Hematopoietic multipotent progenitor cell treated with erythropoietin and hydrocortisone succinate and interleukin-3 and kit ligand, for 6 days (in vitro differentiated cells): ENCODE measurements around the gene SRD5A3.
A peak's percentile ranks its signal among the peaks of the same experiment; 100 is the strongest.

Experiments
- DNase-seq: peaks from one replicate; pipeline ENCODE4 v3.0.0-alpha.2; 2015

The SRD5A3 gene

DNA sequence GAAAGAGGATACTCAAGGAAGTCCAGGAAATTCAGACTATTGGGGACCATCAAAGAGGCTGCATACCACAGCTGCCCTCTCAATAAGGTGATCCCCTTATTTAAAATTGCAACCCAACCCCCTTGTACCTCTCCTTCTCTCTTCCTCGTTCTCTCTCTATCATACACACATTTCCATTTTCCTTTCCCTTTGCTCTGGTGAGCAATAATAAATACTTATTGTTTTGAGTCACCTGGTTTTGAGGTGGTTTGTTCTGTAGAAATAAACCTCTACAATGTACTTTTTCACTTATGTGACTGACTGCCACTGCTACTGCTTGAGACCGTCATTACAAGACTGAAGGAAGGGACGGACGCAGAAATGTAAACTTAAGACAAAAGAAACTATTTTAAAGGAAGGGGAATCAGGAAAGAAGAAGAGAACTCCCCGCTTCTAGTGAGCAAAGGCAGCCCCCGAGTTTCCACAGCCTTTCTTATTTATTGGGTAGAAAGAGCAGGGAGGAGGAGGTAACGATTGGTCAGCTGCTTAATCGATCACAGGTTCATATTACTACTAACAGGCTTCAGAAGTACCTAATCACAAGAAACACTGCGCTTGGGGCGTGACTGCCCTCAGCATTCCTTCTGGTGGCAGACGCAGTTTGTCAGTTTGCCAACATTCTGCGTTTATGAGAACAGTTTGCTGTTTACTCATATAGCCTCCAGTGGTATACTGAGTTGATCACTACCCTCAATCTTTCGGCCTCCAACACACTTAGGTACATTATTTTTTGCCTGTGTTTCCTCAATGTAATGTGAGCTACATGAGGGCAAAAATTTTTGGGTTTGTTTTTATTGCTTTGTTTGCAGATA, 32.8 kb downstream of the SRD5A3 start:
- DNase-seq: peak; percentile 67

DNA sequence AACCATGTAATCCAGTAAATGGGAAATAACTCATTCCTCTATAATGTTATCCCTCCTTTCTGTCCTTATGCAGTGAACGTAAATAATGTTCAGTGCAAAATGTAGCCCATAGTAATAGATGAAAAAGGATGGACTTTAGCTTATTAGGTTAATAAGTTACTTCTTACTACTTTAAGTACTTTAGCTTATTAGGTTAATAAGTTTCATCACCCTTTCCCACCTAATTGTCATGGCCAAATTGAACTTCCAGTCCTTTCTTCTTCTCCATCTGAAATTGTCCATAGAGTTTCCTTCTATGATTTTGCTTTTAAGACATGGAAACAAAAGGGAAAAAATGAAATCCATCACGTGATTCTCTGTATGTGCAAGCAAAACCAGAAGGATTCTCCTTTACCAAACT, 34.5 kb downstream of the SRD5A3 start:
- DNase-seq: no peak

- no peak for DNase-seq
Observed at GRCh38 chr4:55381502-55381901, 35.5 kb downstream of the SRD5A3 start.

DNA sequence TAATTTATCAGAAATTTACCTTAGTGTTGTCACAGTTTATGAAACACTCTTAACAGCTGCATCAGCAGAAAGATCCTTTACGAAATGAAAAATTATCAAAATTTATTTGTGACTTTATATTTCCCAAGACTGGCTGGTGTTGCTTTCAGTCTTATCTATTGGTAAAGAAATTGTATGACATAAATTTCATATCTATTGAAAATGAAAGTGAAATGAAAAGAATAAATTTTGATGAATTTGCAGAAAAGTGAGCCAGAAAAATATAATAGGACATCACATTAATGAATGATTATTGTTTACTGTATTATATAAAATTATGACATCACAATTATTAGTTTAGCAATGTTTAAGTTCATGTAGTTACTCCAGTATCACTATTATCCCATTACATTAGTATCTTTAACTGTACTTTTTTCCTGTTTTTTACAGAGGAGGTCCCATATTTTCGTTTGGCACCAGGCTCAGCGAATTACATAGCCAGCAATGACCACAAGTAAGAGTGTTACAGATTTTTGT, 36.5 kb downstream of the SRD5A3 start:
- DNase-seq: no peak

GRCh38 chr4:55385201-55385649, 39.2 kb downstream of the SRD5A3 start:
- DNase-seq: peak; percentile 62

- peak; percentile 86 for DNase-seq
Observed at GRCh38 chr4:55386073-55386472, 40.0 kb downstream of the SRD5A3 start.

DNA sequence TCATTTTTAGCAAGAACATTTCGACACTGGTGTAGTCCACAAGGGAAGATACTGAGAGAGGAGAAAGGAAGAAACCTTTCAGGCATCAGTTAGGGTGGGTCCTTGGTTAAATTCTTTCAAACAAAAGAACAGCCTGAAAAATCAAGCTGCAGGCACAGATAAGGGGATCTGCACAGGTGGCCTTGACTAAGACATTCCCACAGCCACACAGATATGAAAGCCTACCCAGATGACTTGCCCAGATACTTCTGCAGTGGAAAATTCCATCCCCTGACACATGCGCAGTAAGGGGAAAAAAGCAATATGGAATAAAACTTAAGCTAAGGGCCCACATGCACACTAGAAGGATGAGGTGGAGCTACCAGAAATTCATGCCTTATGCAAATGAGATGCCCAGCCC, 40.8 kb downstream of the SRD5A3 start:
- peak; percentile 92 for DNase-seq

GRCh38 chr4:55393461-55394320, 47.6 kb downstream of the SRD5A3 start:
- no peak for DNase-seq

- no peak for DNase-seq
Observed at GRCh38 chr4:55395218-55395528, 49.1 kb downstream of the SRD5A3 start.

DNA sequence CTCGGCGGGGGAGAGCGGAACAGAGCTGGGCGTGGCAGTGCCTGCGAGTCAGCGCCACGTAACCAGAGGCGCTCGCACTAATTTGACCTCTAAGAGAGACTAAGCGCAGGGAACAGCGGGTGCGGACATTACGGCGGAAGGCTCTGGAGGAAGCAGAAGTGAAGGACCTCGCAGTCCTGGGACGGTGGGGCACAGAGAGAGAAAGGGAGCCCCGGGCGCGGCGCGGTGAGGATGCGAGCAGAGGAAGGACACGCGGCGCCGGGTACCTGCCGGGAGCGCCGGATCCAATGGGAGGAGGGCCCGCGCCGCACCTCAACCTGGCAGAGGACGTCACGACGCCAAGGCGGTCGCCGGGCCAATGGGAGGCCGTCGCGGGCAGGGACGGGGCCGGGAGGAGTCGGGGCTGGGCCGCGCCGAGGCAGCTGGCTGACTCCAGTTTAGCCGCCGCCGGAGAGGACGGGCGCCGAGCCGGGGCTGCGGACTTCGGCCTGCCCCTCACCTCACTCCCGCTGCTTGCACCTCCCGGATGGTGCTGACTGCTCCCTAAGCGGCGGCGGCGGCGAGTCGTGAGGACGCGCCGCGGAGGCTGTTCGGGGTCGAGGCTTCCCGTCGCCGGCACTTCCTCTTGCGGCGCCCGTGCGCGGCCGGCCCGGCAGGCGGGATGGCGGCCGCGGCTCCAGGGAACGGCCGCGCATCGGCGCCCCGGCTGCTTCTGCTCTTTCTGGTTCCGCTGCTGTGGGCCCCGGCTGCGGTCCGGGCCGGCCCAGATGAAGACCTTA, 49.7 kb downstream of the SRD5A3 start, which contains the start of gene TMEM165:
Gene TMEM165, plus strand, starts transcription at position 429 of the 779 bp plus-strand sequence. Its CDS starts 233 bp downstream, at position 662.
- DNase-seq: peak; percentile 94

DNA sequence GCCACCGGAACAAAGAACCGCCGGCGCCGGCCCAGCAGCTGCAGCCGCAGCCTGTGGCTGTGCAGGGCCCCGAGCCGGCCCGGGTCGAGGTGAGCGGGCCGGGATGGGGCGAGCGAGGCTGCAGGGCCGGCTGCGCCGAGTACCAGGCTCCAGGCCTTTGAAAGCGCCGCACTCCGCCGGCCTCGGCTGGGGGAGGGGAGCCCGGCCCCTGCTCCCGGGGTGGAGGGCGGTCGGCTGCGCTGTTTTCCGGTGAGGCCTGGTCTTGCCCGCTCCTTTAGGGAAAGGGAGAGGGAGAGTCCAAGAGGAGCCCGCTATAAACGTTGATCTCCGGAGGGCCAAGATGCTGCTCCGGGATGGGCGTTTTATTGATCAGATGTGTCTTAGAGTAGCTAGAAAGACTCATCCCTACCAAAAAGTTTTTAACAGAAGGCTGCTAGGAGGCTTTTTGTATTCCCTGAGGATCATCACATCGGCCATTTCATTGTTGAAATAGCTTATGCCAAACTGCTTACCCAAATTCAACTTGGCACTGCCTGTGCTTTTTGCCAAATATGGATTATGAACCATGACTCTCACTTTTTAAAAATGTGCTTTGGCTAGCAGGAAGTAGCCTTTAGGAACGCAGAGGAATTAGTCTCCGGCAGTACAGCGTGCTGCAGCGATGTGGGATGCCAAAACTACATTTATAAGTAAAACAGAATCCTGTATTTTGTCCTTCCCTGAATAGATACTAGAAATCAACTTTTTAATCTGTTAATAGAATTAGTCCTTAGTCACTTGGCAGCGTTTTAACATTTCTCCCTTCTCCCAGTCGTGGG, 50.5 kb downstream of the SRD5A3 start:
- peak; percentile 47 for DNase-seq

- DNase-seq: no peak
Observed at GRCh38 chr4:55397126-55397436, 51.0 kb downstream of the SRD5A3 start.

GRCh38 chr4:55397520-55398321, 51.7 kb downstream of the SRD5A3 start:
- DNase-seq: no peak

- DNase-seq: peak; percentile 44
Observed at GRCh38 chr4:55398461-55398860, 52.4 kb downstream of the SRD5A3 start.

DNA sequence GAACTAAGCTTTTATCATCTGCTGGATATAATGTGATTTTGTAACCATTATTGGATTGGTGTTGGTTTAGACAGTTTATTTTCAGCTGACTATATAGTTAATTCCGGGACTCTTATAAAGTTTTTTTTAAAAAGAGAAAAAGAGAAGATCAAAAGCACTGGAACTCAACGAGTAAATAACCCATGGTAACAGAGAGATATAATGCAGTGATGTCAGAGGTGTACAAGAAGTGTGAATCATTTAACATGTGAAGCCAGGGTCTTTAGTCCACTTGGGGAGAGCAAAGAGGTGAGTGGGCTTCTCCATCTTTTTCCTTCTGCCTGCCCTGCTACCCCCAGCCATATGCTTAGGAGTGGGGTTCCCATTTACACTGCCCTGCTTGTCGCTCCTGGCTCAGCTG, 52.9 kb downstream of the SRD5A3 start:
- no peak for DNase-seq

DNA sequence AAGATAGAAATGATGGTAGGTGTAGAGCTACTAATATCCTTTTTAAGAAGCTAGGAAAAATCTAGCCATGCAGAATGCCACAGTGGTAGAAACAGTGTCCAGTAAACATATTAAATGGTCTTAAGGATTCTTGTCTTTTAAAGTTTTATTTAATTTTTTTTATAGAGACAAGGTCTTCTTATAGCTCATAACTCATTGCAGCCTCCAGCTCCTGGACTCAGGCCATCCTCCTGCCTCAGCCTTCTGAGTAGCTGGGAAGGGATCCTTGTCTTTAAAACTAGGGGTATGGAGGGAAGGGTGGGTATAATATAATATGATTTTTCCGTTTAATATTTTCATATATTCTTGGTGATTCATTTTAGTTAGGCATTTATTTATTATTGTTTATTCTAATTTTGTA, 53.5 kb downstream of the SRD5A3 start:
- DNase-seq: no peak

DNA sequence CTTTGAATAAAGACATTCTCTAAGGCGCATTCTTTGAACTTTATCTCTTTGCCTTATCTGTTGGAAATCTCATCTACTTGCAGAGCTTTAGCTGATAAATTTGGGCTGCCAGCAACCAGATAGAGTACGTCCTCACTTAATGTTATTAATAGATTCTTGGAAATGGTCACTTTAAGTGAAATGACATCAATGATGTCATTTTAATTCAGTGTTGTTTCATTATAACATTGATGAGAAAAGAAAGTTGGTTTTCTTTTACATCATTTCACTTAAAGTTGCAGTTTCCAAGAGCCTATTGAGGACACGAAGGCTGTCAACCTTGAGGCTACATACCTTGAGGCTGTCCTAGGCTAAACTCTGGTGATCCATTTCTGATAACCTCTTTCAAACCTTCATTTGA, 59.0 kb downstream of the SRD5A3 start:
- no peak for DNase-seq

- no peak for DNase-seq
Observed at GRCh38 chr4:55406545-55406944, 60.5 kb downstream of the SRD5A3 start.

DNA sequence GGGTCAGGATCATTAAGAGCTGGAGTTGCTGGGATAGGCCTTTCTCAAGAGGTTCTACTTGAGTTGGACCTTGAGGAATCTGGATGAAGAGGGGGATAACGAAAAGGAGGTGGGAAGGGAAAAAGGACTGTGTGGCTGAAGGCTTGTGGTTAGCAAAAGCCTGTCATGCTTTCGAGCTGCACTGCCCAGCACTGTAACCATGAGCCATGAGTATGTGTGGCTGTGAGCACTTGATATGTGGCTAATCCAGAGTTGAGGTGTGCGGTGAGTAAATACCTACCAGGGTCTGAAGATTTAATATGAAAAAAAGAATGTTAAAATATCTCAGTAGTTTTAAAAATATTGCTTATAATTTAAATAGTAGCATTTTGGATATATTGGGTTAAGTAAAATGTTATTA, 61.1 kb downstream of the SRD5A3 start:
- DNase-seq: peak; percentile 22

DNA sequence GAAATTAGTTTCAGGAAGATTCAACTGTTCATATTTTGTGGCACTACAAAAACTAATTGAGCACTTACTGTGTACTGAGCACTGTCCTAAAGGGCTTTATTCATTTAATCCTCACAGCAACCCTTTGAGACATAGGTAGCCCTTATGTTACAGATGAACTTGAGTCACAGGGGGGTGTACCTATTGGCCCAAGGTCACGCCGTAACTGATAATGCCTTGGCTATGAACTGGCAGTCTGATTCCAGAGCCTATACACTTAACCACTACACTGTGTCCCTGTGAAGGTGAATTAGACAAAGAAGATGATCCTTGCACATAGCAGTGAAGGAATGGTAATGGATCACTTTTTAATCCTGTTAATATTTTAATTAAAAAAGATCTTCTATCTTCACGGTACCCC, 61.7 kb downstream of the SRD5A3 start:
- DNase-seq: no peak

DNA sequence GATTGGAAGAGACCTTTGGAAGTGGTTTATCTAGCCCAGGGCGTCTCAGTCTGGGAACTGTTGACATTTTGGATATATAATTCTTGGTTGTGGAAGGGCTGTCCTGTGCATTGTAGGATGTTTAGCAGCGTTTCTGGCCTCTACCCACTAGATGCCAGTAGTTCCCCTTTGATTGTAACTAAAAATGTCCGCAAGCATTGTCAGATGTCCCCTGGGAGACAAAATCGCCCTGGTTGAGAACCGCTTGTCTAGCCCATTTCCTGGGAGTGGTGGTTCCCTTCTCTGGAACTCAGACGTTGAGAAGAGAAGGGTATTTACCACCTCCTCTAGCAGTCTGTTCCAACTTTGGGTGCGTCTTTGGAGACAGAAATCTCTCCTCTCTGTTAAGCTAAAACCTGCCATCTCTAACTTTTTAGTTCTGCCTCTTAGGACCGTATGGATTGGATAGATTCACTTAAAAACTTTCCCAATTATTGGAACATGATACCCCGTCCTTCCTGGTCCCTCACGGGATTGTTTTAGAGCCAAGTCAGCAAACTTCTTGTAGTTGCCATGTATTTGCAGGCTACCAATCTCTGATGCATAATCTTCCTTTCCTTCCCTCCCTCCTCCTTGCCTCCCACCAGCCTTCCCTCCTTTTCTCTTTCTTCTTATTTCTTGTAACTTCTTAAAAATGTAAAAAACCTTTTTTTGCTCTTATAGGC, 63.6 kb downstream of the SRD5A3 start:
- peak; percentile 52 for DNase-seq
